OCI-LY1 (cell line): ENCODE data around the gene ZNF136.
A peak's percentile ranks its signal among the peaks of the same experiment; 100 is the strongest.

Experiments used
- H2AFZ ChIP-seq: fragments of 200-600 bp; sonication (generic), shearing (Covaris generic); 2 replicates; pipeline ENCODE4 v1.6.0; 2014; ENCODE audit warnings: antibody characterized with exemption, mild to moderate bottlenecking, low read length
- H3F3A ChIP-seq: fragments of 200-600 bp; sonication (generic), shearing (Covaris generic); 2 replicates; pipeline ENCODE4 v1.6.0; 2014; ENCODE audit warnings: mild to moderate bottlenecking, antibody characterized with exemption, low read length, moderate library complexity; ENCODE audit not compliant: insufficient read depth
- H3K27ac ChIP-seq: fragments of 200-600 bp; sonication (generic); 2 replicates; pipeline ENCODE4 v1.5.1; 2014; ENCODE audit warnings: low read length, mixed run types, mild to moderate bottlenecking, low read depth; ENCODE audit not compliant: poor library complexity, severe bottlenecking
- H3K27me3 ChIP-seq: fragments of 200-600 bp; sonication (generic); 2 replicates; pipeline ENCODE4 v1.6.0; 2014; ENCODE audit warnings: antibody characterized with exemption, mild to moderate bottlenecking, low read length, moderate library complexity; ENCODE audit not compliant: insufficient read depth
- H3K36me3 ChIP-seq: fragments of 200-600 bp; sonication (generic); 2 replicates; pipeline ENCODE4 v1.6.1; 2014; ENCODE audit warnings: mild to moderate bottlenecking, antibody characterized with exemption, low read length, moderate library complexity, mixed read lengths; ENCODE audit not compliant: insufficient read depth
- H3K4me1 ChIP-seq: fragments of 200-600 bp; sonication (generic); 2 replicates; pipeline ENCODE4 v1.5.1; 2014; ENCODE audit warnings: mild to moderate bottlenecking, low read length, moderate library complexity; ENCODE audit not compliant: insufficient read depth, severe bottlenecking
- H3K4me2 ChIP-seq: fragments of 200-600 bp; sonication (generic), shearing (Covaris generic); 2 replicates; pipeline ENCODE4 v1.6.1; 2014; ENCODE audit warnings: low read length
- H3K4me3 ChIP-seq: fragments of 200-600 bp; sonication (generic); 2 replicates; pipeline ENCODE4 v1.5.1; 2014; ENCODE audit warnings: low read length, low read depth, mild to moderate bottlenecking, mixed read lengths; ENCODE audit not compliant: poor library complexity, severe bottlenecking
- H3K79me2 ChIP-seq: fragments of 200-600 bp; shearing (Covaris generic); 2 replicates; pipeline ENCODE4 v1.6.1; 2016; ENCODE audit warnings: mixed run types, low read length, mixed read lengths; ENCODE audit not compliant: insufficient read depth
- H3K9ac ChIP-seq: fragments of 200-600 bp; sonication (generic), shearing (Covaris generic); 2 replicates; pipeline ENCODE4 v1.6.1; 2014; ENCODE audit warnings: mild to moderate bottlenecking, low read length, mixed read lengths
- H3K9me2 ChIP-seq: fragments of 200-600 bp; sonication (generic), shearing (Covaris generic); 2 replicates; pipeline ENCODE4 v1.6.1; 2014; ENCODE audit warnings: low read depth, mild to moderate bottlenecking, low read length, mixed read lengths
- H3K9me3 ChIP-seq: fragments of 200-600 bp; shearing (Covaris generic); 2 replicates; pipeline ENCODE4 v1.6.1; 2014; ENCODE audit warnings: low read length, mixed read lengths
- H4K20me1 ChIP-seq: fragments of 200-600 bp; sonication (generic), shearing (Covaris generic); 2 replicates; pipeline ENCODE4 v1.6.0; 2016; ENCODE audit warnings: mild to moderate bottlenecking, low read length; ENCODE audit not compliant: insufficient read depth
- CTCF ChIP-seq: fragments of 200-600 bp; sonication (generic), shearing (Covaris generic); IDR thresholded peaks from 2 replicates; pipeline ENCODE4 v1.5.1; 2017; ENCODE audit warnings: mild to moderate bottlenecking, antibody characterized with exemption, low read length, moderate library complexity, mixed read lengths
- EZH2 ChIP-seq: fragments of 200-600 bp; sonication (generic), shearing (Covaris generic); IDR thresholded peaks from 2 replicates; pipeline ENCODE4 v1.8.0; 2017; ENCODE audit warnings: borderline replicate concordance, mixed run types, mild to moderate bottlenecking, antibody characterized with exemption, low read length, moderate library complexity, mixed read lengths

The ZNF136 gene

GRCh38 chr19:12139269-12139668, 23.6 kb upstream of the ZNF136 start:
- H3K27ac ChIP-seq, result no peak overlapping the region

GRCh38 chr19:12139885-12140544, 22.9 kb upstream of the ZNF136 start, which contains the start of gene ZNF20:
Gene ZNF20, minus strand, starts transcription at chr19:12140350. Its CDS starts 168 bp downstream, at chr19:12140182.
- H3K4me1 ChIP-seq, result peaks cover 22% of the 10 kb centered on the region
- 0 out of 2 replicates have a peak within 1 kb of the TSS, but pooled peaks have one; percentile 8 for H2AFZ ChIP-seq
- no peak within 1 kb of the TSS for H3K27ac ChIP-seq
- H3K4me2 ChIP-seq, result peak within 1 kb of the TSS; percentile 78
- H4K20me1 ChIP-seq, result no peaks in the 10 kb centered on the region
- H3F3A ChIP-seq, result no peaks in the 10 kb centered on the region
- H3K9me3 ChIP-seq, result peaks cover 5% of the 10 kb centered on the region; the same call in 1 of the 2 replicates
- no peak for TF ChIP-seq EZH2
- TF ChIP-seq CTCF, result no peak
- peaks cover 15% of the 10 kb centered on the region for H3K36me3 ChIP-seq
- H3K27me3 ChIP-seq, result no peaks in the 10 kb centered on the region
- H3K79me2 ChIP-seq, result no peaks in the 10 kb centered on the region
- H3K4me3 ChIP-seq, result peak within 1 kb of the TSS; percentile 88
- H3K9me2 ChIP-seq, result no peaks in the 10 kb centered on the region
- peak within 1 kb of the TSS; percentile 70 for H3K9ac ChIP-seq

More at GRCh38 chr19:12139269-12139668, 23.6 kb upstream of the ZNF136 start:
- H3K4me3 ChIP-seq, result peak overlapping the region; percentile 88
- peak overlapping the region; percentile 70; the same call in 1 of the 2 replicates for H3K9ac ChIP-seq
- TF ChIP-seq EZH2, result no peak
- TF ChIP-seq CTCF, result no peak
- H3K36me3 ChIP-seq, result peaks cover 23% of the 10 kb centered on the region
- H3K4me1 ChIP-seq, result peaks cover 22% of the 10 kb centered on the region
- H3K27me3 ChIP-seq, result no peaks in the 10 kb centered on the region
- H3K9me3 ChIP-seq, result peaks cover 3% of the 10 kb centered on the region; the same call in 1 of the 2 replicates
- no peaks in the 10 kb centered on the region for H3K9me2 ChIP-seq
- H4K20me1 ChIP-seq, result no peaks in the 10 kb centered on the region
- H3K4me2 ChIP-seq, result peak overlapping the region; percentile 78
- no peak overlapping the region for H2AFZ ChIP-seq
- H3K79me2 ChIP-seq, result no peaks in the 10 kb centered on the region
- no peaks in the 10 kb centered on the region for H3F3A ChIP-seq

GRCh38 chr19:12140545-12141404, 22.1 kb upstream of the ZNF136 start:
- Histone ChIP-seq H2AFZ (no peak overlapping the region), H3K9me3 (peaks cover 9% of the 10 kb centered on the region), H3K36me3 (peaks cover 8% of the 10 kb centered on the region), H3K4me1 (peaks cover 22% of the 10 kb centered on the region), H3K79me2 (no peaks in the 10 kb centered on the region), H3K9me2 (no peaks in the 10 kb centered on the region), H4K20me1 (no peaks in the 10 kb centered on the region), H3K4me3 (peak overlapping the region; percentile 88), H3K9ac (peak overlapping the region; percentile 20; the same call in 1 of the 2 replicates), H3K27ac (no peak overlapping the region), H3K4me2 (peak overlapping the region; percentile 78), H3F3A (no peaks in the 10 kb centered on the region), H3K27me3 (no peaks in the 10 kb centered on the region)
- peak; percentile 95 for TF ChIP-seq CTCF
- TF ChIP-seq EZH2, result no peak
